Measurements from ENCODE around the gene PTPRN2. TPM values are rescaled to one million over a fixed set of nuclear protein-coding genes. Genes with fewer than 3 reads are reported as not detected.

PTPRN2 gene
- total and polyA plus RNA-seq, 2 of the 13 experiments (the other 11 are each of a cell fraction or from before 2014, with no cell fraction given) = 2.5 to 24.2 TPM

GRCh38 chr7:158487631-158488151, 99.9 kb downstream of the PTPRN2 start:
- no peak overlapping the region for H3K9ac ChIP-seq (ENCODE audit: insufficient read depth, low read depth, low read length)
- intact Hi-C loops (cut with micrococcal nuclease; ENCODE audit: unreplicated experiment) = no loop called here
- FAIRE-seq (no peak), ATAC-seq (no peak), DNase-seq (ENCODE audit: low spot score) (no peak)
- CTCF ChIA-PET (ENCODE audit: low intra/inter-chr PET ratio, low total read pairs) = no interaction called here
- H3K4me3 ChIP-seq (replicated peaks in 1 of 3; ENCODE audit: insufficient read depth in 1 of 3, low read depth in 2 of 3, low read length in 3 of 3) = no peak overlapping the region
- peaks cover 4% of the 10 kb centered on the region; the same call in 1 of the 2 replicates for H4K20me1 ChIP-seq (ENCODE audit: insufficient read depth, low read length)
- no peak overlapping the region for H3K27ac ChIP-seq (ENCODE audit: extremely low read length, insufficient read depth, low read length)
- POLR2A ChIA-PET = no interaction called here
- in situ Hi-C loops (cut with HindIII; ENCODE audit: extremely low pct_ligation_motif_present, low pct_unique_long_range_greater_than_20kb) = no loop called here
- BruUV-seq (replicated peaks) = no TSS peak
- 96% methylated on average over 18 of the region's 18 CpGs for WGBS (ENCODE audit: low lambda C conversion rate)
- no peaks in the 10 kb centered on the region; a peak in 1 of 5 replicates for H3K36me3 ChIP-seq (replicated peaks in 1 of 2; ENCODE audit: control insufficient read depth in 1 of 2, insufficient read depth in 2 of 2, low read length in 2 of 2)
- no peaks in the 10 kb centered on the region for H3K79me2 ChIP-seq (ENCODE audit: insufficient read depth, low read length)
- H3K9me3 ChIP-seq (ENCODE audit: low read length) = no peaks in the 10 kb centered on the region
- H2AFZ ChIP-seq (ENCODE audit: low read length) = no peak overlapping the region
- H3K27me3 ChIP-seq (ENCODE audit: control insufficient read depth in 1 of 2, insufficient read depth in 2 of 2, low read length in 2 of 2) = no peaks in the 10 kb centered on the region
- no peak overlapping the region for H3K4me2 ChIP-seq (ENCODE audit: low read depth, low read length)
- no peaks in the 10 kb centered on the region for H3K4me1 ChIP-seq (ENCODE audit: insufficient read depth, low read length)
- TF ChIP-seq ZNF503 (CRISPR knock-in tag; IDR thresholded peaks at IDR 0.05) (no peak), ZNF777 (CRISPR knock-in tag; IDR thresholded peaks at IDR 0.05) (no peak), WIZ (CRISPR knock-in tag; IDR thresholded peaks at IDR 0.05) (no peak), ZNF552 (CRISPR knock-in tag; IDR thresholded peaks at IDR 0.05; ENCODE audit: borderline replicate concordance) (no peak), MEF2D (CRISPR knock-in tag; IDR thresholded peaks at IDR 0.05) (no peak), GRHL1 (CRISPR knock-in tag; conservative IDR thresholded peaks at IDR 0.05) (no peak), ZBTB1 (CRISPR knock-in tag; IDR thresholded peaks at IDR 0.05; ENCODE audit: borderline replicate concordance) (no peak), ZNF337 (CRISPR knock-in tag; IDR thresholded peaks at IDR 0.05; ENCODE audit: borderline replicate concordance, low read depth) (no peak), ZSCAN5A (CRISPR knock-in tag; IDR thresholded peaks at IDR 0.05; ENCODE audit: borderline replicate concordance) (no peak), ZNF160 (CRISPR knock-in tag; IDR thresholded peaks at IDR 0.05) (no peak), ZBTB46 (CRISPR knock-in tag; IDR thresholded peaks at IDR 0.05; ENCODE audit: borderline replicate concordance) (no peak), DR1 (CRISPR knock-in tag; IDR thresholded peaks at IDR 0.05) (no peak), TCF12 (IDR thresholded peaks at IDR 0.05) (no peak), TCF12 (CRISPR knock-in tag; IDR thresholded peaks at IDR 0.05) (no peak), NFE2L2 (IDR thresholded peaks at IDR 0.05; ENCODE audit: low read length) (no peak), ZFP1 (CRISPR knock-in tag; IDR thresholded peaks at IDR 0.05) (no peak), ETV6 (CRISPR knock-in tag; conservative IDR thresholded peaks at IDR 0.05) (no peak), ARHGAP35 (CRISPR knock-in tag; IDR thresholded peaks at IDR 0.05; ENCODE audit: borderline replicate concordance) (no peak)
